CD14-positive monocyte (primary cell): ENCODE measurements around the gene ACP5. TPM values are rescaled to one million over a fixed set of nuclear protein-coding genes. Genes with fewer than 3 reads are reported as not detected.

Experiments used
- DNase-seq, 3 donors: peaks; one replicate each; pipeline ENCODE4 v3.0.0-alpha.2; 2011 to 2022
- H2AFZ ChIP-seq: 2 replicates; pipeline ENCODE4 v1.6.0; 2012; ENCODE audit warnings: mild to moderate bottlenecking, low read depth, low read length, inconsistent platforms; ENCODE audit not compliant: insufficient read depth, poor library complexity, severe bottlenecking
- H3K27ac ChIP-seq, 2 donors: 1 replicate in 1 of 2; 2 replicates in 1 of 2; pipeline ENCODE4 v1.5.1; 2012 to 2013; ENCODE audit warnings: low read length in 2 of 2, control low read depth in 1 of 2, inconsistent platforms in 1 of 2, low read depth in 1 of 2, mild to moderate bottlenecking in 1 of 2
- H3K27me3 ChIP-seq, 2 donors: one replicate each; pipeline versions ENCODE4 v1.6.0 to v1.6.1; 2011 to 2013; ENCODE audit warnings: low read length in 2 of 2; ENCODE audit not compliant: control insufficient read depth in 2 of 2, insufficient read depth in 2 of 2
- H3K36me3 ChIP-seq, 2 donors: replicated peaks in 1 of 2; 1 replicate in 1 of 2; 2 replicates in 1 of 2; pipeline versions ENCODE4 v1.5.1 to v1.6.1; 2012 to 2013; ENCODE audit warnings: low read length in 2 of 2, control low read depth in 1 of 2, inconsistent platforms in 1 of 2, mild to moderate bottlenecking in 1 of 2; ENCODE audit not compliant: insufficient read depth in 2 of 2, control insufficient read depth in 1 of 2
- H3K4me1 ChIP-seq, 2 donors: 1 replicate in 1 of 2; 2 replicates in 1 of 2; pipeline versions ENCODE4 v1.5.1 to v1.6.1; 2012 to 2013; ENCODE audit warnings: low read length in 2 of 2, control low read depth in 1 of 2, inconsistent platforms in 1 of 2, mild to moderate bottlenecking in 1 of 2, moderate library complexity in 1 of 2; ENCODE audit not compliant: insufficient read depth in 2 of 2, control insufficient read depth in 1 of 2
- H3K4me2 ChIP-seq: replicated peaks from 2 replicates; pipeline ENCODE3; 2012; ENCODE audit warnings: low read length, moderate library complexity, mild to moderate bottlenecking; ENCODE audit not compliant: poor library complexity, severe bottlenecking; ENCODE audit errors: extremely low read depth
- H3K4me3 ChIP-seq, 3 experiments: fragments of 200-600 bp in 1 of 3; sonication (generic) in 1 of 3; replicated peaks in 1 of 3; 1 replicate in 2 of 3; 2 replicates in 1 of 3; pipeline ENCODE4 v1.5.1; 2011 to 2013; ENCODE audit warnings: low read length in 3 of 3, mild to moderate bottlenecking in 3 of 3, control low read depth in 2 of 3, low read depth in 2 of 3, inconsistent platforms in 1 of 3, moderate library complexity in 1 of 3
- H3K79me2 ChIP-seq: 2 replicates; pipeline ENCODE4 v1.6.0; 2012; ENCODE audit warnings: mild to moderate bottlenecking, control low read depth, inconsistent platforms, low read length, moderate library complexity; ENCODE audit not compliant: insufficient read depth
- H3K9ac ChIP-seq: 2 replicates; pipeline ENCODE4 v1.6.0; 2017; ENCODE audit warnings: low read length, mild to moderate bottlenecking; ENCODE audit not compliant: insufficient read depth, poor library complexity, severe bottlenecking
- H3K9me3 ChIP-seq, 2 donors: replicated peaks in 1 of 2; 1 replicate in 1 of 2; 2 replicates in 1 of 2; pipeline versions ENCODE4 v1.5.1 to v1.6.1; 2012 to 2013; ENCODE audit warnings: low read length in 2 of 2, control low read depth in 1 of 2; ENCODE audit not compliant: control insufficient read depth in 1 of 2, insufficient read depth in 1 of 2
- H4K20me1 ChIP-seq: 2 replicates; pipeline ENCODE4 v1.6.0; 2012; ENCODE audit warnings: mild to moderate bottlenecking, low read length, control low read depth, moderate library complexity; ENCODE audit not compliant: insufficient read depth
- H3K27ac Mint-ChIP-seq, 7 donors: one replicate each; pipeline ENCODE4 v1.8.0; 2020; ENCODE audit warnings: mild to moderate bottlenecking in 7 of 7, mixed read lengths in 7 of 7, moderate library complexity in 6 of 7, inconsistent platforms in 2 of 7
- H3K27me3 Mint-ChIP-seq, 3 donors: one replicate each; pipeline ENCODE4 v1.8.0; 2021 to 2022; ENCODE audit warnings: low read depth in 3 of 3, mild to moderate bottlenecking in 3 of 3, mixed read lengths in 3 of 3, moderate library complexity in 3 of 3, inconsistent platforms in 1 of 3
- H3K36me3 Mint-ChIP-seq, 2 donors: one replicate each; pipeline ENCODE4 v1.8.0; 2020; ENCODE audit warnings: mixed read lengths in 2 of 2, inconsistent platforms in 1 of 2, mild to moderate bottlenecking in 1 of 2
- H3K4me1 Mint-ChIP-seq: one replicate; pipeline ENCODE4 v1.8.0; 2020; ENCODE audit warnings: mild to moderate bottlenecking, mixed read lengths
- H3K4me3 Mint-ChIP-seq, 2 donors: one replicate each; pipeline ENCODE4 v1.8.0; 2020; ENCODE audit warnings: mild to moderate bottlenecking in 2 of 2, mixed read lengths in 2 of 2, moderate library complexity in 1 of 2
- H3K9me3 Mint-ChIP-seq, 7 donors: one replicate each; pipeline ENCODE4 v1.8.0; 2020 to 2022; ENCODE audit warnings: mixed read lengths in 7 of 7, mild to moderate bottlenecking in 6 of 7, moderate library complexity in 6 of 7, inconsistent platforms in 2 of 7
- CTCF ChIP-seq: fragments of 200-600 bp; IDR thresholded peaks from one replicate; pipeline ENCODE4 v1.8.0; 2022; ENCODE audit warnings: antibody characterized with exemption, mild to moderate bottlenecking
- WGBS: methylation state at CpG from one replicate; pipeline ENCODE4 v1.1.5; 2013; ENCODE audit warnings: missing lambda C conversion rate; ENCODE audit not compliant: insufficient coverage; 5-methylcytosine and 5-hydroxymethylcytosine counted together
- intact Hi-C, 2 donors: fragments of 100-400 bp; cut with micrococcal nuclease; formaldehyde crosslinking; loops; one replicate each; pipeline versions ENCODE4 v1.15.0 to v1.15.1; 2023
- polyA plus RNA-seq, 3 donors: library from polyadenylated mRNA; depleted of rRNA in 1 of 3; unstranded in 2 of 3; stranded (reverse) in 1 of 3; fragments of 300-500 nt in 2 of 3; fragments of >200 nt in 1 of 3; fragmentation: Illumina TruSeq in 2 of 3; gene quantifications; 1 replicate in 2 of 3; 2 replicates in 1 of 3; pipeline ENCODE4 v1.2.3, GENCODE V29; 2012 to 2021

ACP5 gene
- polyA plus RNA-seq, 3 donors, result 20.1 to 58.2 (median 31.2) TPM

- H3K4me1 ChIP-seq, result peaks cover 27 to 36% of the 10 kb centered on the region in 2 donors
- no peak overlapping the region for H3K9ac ChIP-seq
These were observed 20.6 kb downstream of the ACP5 start for GRCh38 chr19:11556634-11557420.

GRCh38 chr19:11555246-11555645 is 22.2 kb downstream of the ACP5 start:
- intact Hi-C loops, result no loop called here
- Mint-ChIP-seq H3K4me3 (no peak overlapping the region), H3K27ac (peak overlapping the region in 3 of 7 donors; percentile 15 to 79 (median 49)), H3K4me1 (peaks cover 34% of the 10 kb centered on the region), H3K27me3 (peaks cover 0 to 1% (median 0%) of the 10 kb centered on the region in 3 donors), H3K9me3 (peaks cover 0 to 1% (median 0%) of the 10 kb centered on the region in 7 donors), H3K36me3 (peaks cover 36 to 56% of the 10 kb centered on the region in 2 donors)
- no peak overlapping the region for H3K9ac ChIP-seq
- peaks cover 19 to 29% of the 10 kb centered on the region in 2 donors for H3K4me1 ChIP-seq
- DNase-seq, result no peak
- WGBS, result 96% methylated on average over 4 of the region's 6 CpGs
- no peak overlapping the region for H3K4me3 ChIP-seq
- H3K36me3 ChIP-seq, result peaks cover 25 to 41% of the 10 kb centered on the region in 2 donors
- H4K20me1 ChIP-seq, result peaks cover 36% of the 10 kb centered on the region
- H3K9me3 ChIP-seq, result no peaks in the 10 kb centered on the region
- no peaks in the 10 kb centered on the region for H3K27me3 ChIP-seq
- H3K27ac ChIP-seq, result no peak overlapping the region
- no peak overlapping the region for H3K4me2 ChIP-seq
- H3K79me2 ChIP-seq, result peaks cover 24% of the 10 kb centered on the region
- H2AFZ ChIP-seq, result no peak overlapping the region
- no peak for TF ChIP-seq CTCF

More at GRCh38 chr19:11556634-11557420, 20.6 kb downstream of the ACP5 start:
- Mint-ChIP-seq H3K27ac (peak overlapping the region in 1 of 7 donors; percentile 23), H3K36me3 (peaks cover 36 to 52% of the 10 kb centered on the region in 2 donors), H3K4me3 (no peak overlapping the region), H3K9me3 (peaks cover 0 to 1% (median 0%) of the 10 kb centered on the region in 7 donors), H3K27me3 (peaks cover 0 to 1% (median 0%) of the 10 kb centered on the region in 3 donors), H3K4me1 (peaks cover 44% of the 10 kb centered on the region)
- Histone ChIP-seq H3K27me3 (no peaks in the 10 kb centered on the region), H3K4me2 (no peak overlapping the region), H4K20me1 (peaks cover 36% of the 10 kb centered on the region), H3K9me3 (no peaks in the 10 kb centered on the region), H3K4me3 (no peak overlapping the region), H3K79me2 (peaks cover 24% of the 10 kb centered on the region), H2AFZ (no peak overlapping the region), H3K27ac (no peak overlapping the region), H3K36me3 (peaks cover 25 to 40% of the 10 kb centered on the region in 2 donors)
- TF ChIP-seq CTCF, result no peak
- 100% methylated on average over 1 of the region's 4 CpGs for WGBS
- intact Hi-C loops, result no loop called here
- no peak for DNase-seq
